Myocyte (in vitro differentiated cells): ENCODE results near the gene CLCN1. TPM values are rescaled to one million over a fixed set of nuclear protein-coding genes. Genes with fewer than 3 reads are reported as not detected.

Experiments used
- DNase-seq: peaks from one replicate; pipeline ENCODE4 v3.0.0-alpha.2; 2012; ENCODE audit warnings: low read depth
- total RNA-seq: library from RNA; depleted of rRNA; stranded (reverse); fragments of >200 nt; gene quantifications from 2 replicates; pipeline ENCODE4 v1.2.3, GENCODE V29; 2014

CLCN1 gene
- total RNA-seq, 1 donor from 2014 or later, result not detected

DNA sequence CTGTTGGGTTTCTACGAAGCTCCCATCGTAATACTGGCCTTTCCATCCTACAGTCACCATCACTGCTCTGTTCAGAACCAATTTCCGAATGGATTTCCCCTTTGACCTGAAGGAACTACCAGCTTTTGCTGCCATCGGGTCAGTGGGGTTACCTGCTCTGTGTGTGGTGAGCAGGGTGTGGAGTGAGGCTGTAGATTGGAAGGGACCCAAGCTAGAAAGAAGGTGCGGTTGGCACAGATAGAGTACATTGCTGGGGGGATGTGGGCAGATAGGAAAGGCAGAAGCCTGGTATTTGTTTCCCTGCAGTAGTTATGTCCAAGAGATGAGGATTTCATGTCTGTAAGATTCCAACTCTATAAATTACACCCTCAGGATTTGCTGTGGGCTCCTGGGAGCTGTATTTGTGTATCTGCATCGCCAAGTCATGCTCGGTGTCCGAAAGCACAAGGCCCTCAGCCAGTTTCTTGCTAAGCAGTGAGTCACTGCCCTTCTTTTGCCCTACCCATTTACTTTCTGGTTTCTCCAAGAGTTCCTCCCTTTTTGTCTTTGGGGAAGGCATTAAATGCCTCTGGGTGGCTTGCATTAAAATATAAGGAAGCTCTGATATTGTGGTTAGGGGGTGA lies 15.4 kb downstream of the CLCN1 start:
- DNase-seq, result peak; percentile 77

DNA sequence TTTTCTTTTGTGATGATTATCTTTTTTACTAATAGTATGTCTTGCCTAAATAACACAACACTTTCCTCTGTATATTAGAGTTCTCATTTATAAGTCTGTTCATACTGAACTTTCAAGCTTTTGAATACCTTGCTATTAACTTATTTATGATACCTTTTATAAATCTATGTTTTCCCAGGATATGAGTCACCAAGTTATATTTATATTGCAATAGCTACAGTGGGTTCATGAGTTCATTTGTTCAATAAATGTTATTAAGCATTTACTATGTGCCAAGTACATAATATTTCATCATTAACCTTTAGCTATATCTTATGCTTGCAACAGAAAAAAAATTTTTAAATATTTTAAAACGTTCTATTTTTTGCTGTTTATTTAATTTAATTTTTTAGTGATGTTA lies 18.3 kb downstream of the CLCN1 start:
- no peak for DNase-seq

DNA sequence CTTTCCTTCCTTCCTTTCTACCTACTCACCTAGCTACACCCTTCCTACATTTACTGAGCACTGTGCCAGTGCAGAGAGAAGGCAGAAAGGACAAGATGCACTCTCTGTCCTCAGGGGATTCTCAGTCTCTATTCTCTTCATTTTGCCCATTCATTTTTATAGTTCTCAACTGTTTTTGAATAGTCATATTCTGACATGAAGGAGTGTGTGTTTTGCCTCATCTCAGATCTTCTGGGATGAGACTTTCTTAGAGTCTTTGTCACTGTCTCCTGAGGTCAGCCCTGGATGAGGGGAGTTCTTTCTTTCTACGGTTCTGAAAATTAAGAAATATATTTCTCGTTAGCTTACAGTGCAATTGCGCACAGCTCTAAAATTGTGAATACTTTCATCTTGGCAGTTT lies 21.3 kb downstream of the CLCN1 start:
- DNase-seq, result no peak

DNA sequence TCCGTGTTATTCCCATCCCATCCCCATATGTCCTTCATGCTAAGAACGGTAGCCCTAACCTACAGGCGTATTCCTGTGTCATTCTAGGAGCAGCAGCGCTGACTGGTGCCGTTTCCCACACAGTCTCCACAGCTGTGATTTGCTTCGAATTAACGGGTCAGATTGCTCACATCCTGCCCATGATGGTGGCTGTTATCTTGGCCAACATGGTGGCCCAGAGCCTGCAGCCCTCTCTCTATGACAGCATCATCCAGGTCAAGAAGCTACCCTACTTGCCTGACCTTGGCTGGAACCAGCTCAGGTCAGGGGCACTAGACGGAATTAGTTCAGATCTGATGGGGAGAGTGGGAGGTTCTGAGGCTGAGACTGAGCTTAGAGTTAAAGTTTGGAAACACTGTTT lies 25.9 kb downstream of the CLCN1 start:
- no peak for DNase-seq

DNA sequence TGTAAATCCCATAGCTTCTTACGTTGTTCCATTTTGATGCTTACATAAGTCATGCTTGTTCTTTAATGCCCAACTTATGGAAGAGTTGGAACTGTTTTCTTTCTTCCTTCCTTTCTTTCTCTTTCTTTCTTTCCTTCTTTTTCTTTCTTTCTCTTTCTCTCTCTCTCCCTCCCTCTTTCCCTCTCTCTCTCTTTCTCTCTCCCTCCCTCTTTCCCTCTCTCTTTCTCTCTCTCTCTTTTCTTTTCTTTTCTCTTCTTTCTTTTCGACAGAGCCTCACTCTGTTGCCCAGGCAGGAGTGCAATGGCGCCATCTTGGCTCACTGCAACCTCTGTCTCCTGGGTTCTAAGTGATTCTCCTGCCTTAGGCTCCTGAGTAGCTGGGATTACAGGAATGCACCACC lies 27.7 kb downstream of the CLCN1 start:
- no peak for DNase-seq

DNA sequence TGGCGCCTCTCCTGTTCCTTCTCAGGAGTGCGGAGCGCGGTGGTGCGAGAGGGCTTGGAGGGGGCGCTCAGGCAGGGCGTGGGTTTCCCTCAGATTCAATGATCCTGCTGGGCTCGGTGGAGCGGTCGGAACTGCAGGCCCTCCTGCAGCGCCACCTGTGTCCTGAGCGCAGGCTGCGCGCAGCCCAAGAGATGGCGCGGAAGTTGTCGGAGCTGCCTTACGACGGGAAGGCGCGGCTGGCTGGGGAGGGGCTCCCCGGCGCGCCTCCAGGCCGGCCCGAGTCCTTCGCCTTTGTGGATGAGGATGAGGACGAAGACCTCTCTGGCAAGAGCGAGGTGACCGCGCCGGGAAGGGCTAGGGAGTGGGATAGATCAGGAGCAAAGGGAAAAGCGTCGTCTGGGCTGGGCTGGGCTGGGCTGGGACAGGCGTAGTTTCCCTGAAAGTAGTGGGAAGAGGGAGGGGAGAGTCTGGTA lies 29.6 kb downstream of the CLCN1 start:
- DNase-seq, result no peak

DNA sequence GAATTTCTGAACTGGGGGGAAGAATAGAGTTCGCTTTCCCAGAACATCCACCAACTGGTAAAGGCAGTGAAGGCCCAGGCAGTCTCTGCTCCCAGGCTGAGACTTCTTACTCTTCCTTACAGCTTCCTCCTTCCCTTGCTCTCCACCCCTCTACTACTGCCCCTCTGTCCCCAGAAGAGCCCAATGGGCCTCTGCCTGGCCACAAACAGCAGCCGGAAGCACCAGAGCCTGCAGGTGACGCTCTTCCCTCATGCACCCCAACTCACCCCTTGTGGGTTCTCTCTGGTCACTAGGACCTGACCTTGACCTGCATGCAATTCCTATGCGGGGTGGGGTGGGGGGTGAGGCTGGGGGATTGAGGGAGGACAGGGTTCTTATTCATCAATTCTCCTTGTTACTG lies 30.1 kb downstream of the CLCN1 start:
- DNase-seq, result no peak

DNA sequence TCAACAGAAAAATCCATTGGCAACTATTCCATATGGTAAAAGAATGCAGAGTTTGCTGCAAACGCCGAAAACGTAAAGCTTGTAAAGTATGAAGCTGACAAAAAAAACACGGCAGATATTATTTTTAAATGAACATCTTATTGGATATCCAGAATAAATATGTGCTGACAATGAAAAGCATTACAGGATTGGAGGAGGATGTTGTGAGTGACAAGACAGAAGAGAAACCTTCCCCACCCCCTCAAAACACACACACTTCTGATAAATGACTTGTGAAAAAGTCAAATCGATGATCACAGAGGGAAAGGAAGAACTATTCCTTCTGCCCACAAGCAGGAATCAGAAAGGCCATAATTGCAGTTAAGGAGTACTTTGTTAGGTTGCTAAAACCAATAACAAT lies 32.0 kb downstream of the CLCN1 start:
- DNase-seq, result no peak

DNA sequence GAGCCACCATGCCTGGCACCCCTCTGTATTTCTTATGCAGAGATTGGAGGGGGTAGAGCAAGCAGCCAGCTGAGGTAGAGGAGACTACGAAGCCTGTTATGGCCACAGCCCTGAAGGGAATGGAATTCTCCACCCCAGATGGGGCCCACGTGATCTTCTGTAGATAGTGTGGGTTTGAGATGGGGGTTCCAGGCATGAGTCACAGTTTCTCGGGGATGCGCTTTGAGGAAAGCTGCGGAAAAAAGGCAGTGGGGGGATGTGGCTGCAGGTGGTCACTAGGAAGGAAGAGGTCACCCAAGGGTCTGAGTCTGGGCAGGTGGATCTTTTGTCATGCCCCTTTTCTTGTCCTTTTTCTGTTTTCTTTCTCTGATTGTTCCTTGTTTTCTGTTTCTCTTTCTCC lies 35.1 kb downstream of the CLCN1 start:
- no peak for DNase-seq

DNA sequence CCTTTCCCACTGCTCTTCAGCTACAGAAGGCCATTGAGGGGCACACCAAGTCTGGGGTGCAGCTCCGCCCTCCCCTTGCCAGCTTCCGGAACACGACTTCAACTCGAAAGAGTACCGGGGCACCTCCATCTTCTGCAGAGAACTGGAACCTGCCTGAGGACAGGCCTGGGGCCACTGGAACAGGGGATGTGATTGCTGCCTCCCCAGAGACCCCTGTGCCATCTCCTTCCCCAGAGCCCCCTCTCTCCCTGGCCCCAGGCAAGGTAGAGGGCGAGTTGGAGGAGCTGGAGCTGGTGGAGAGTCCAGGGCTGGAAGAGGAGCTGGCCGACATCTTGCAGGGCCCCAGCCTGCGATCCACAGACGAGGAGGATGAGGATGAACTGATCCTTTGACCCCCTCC lies 35.7 kb downstream of the CLCN1 start:
- DNase-seq, result no peak

DNA sequence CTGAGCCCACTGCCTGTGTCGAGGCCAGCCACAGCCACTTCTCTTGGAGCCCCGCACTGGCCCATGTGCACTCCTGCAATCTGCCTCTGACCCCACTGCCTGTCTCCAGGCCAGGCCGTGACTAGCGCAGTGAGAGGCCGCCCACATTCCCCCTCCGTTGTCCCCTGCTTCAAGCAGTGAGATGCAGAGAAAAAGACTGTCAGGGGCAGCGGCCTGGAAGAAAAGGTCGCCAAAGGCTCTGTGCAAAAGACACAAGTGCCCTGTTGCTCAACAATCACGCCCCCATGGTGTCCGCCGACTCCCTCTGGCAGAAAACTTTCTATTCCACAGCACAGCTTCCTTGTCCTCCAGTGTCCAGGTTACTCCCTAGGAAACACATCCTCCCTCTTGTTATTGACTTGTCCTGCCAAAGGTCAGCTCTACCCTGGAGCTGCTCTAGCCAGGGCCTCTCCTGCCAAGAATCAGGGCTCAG lies 36.7 kb downstream of the CLCN1 start:
- DNase-seq, result no peak

DNA sequence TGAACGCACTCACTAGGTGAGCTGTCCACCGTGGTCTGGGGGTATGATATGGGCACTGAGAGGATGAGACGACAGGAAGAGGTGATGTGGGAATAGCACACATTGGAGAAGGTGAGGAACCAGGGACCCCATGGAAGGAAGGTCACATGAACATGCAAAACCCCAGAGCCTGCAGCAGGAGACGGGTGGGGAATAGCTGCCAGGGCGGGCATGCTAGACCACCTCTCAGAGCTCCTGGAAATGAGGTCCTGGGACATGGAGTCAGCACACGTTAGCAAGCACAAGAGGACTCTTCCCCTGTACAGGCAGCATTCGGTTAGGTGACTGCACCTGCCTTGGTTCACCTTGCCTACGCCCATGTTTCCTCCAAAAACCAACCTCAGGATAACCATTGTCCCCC lies 38.5 kb downstream of the CLCN1 start:
- DNase-seq, result no peak

DNA sequence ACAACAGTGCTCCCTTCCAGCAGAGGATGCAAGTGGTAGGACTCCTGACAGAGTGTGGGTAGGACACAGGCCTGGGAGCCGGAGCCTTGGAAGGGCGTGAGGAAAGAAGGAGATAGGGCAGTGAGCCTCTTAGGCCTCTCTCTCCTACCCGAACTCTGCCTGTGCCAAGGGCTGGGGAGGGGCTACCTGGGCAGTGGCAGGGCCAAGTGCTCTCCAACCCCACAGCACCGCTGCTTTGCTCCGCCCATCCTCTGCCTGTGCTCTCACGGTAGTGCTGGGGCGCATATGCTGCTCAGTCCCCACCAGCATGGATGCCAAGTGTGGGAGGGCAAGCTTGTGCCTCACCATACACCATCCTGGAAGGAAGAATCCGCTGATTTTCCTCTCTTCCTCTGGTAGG lies 39.1 kb downstream of the CLCN1 start:
- no peak for DNase-seq

DNA sequence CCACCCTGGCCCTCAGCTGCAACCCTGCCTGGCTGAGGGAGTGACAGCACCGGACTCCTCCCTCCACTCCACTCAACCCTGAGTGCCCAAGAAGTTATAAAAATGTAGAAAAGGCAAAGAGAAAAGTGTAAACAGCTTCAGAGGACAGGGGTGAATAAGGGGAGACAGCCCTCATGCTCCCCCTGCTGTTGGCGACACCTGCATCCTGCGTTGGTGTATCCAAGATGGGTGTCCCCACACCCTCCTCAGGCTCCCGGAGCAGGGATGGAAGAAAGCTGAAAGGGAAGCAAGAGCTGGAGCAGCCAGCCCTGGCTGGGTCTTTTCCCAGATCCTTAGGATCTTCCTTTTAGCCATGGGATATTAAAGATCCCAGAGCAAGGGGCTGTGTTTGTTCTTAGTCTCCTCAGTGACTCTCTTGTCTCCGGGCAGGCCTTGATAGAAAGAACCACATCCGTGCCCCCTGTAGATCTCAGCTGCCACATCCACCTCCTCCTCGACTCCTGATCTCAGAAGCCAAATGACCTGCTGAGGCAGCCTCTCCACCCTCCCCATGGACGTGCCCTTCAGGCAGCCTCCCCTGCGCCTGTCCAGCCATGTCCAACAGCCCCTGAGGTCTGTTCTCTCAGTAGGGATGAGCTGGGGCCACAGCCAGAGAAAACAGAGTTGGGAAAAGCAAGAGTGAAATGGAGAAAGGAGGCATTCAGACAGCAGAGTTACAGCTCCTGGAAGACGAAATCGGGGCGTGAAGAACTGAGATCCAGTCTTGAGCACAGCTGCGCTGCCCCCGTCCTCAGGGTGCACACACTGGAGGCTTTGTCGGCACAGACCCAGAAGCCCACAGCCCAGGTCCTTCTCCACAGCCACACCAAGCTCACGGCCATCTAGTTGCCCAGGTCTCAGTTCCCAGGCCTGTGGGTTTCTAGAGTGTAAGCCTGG lies 39.8 kb downstream of the CLCN1 start:
- DNase-seq, result no peak

DNA sequence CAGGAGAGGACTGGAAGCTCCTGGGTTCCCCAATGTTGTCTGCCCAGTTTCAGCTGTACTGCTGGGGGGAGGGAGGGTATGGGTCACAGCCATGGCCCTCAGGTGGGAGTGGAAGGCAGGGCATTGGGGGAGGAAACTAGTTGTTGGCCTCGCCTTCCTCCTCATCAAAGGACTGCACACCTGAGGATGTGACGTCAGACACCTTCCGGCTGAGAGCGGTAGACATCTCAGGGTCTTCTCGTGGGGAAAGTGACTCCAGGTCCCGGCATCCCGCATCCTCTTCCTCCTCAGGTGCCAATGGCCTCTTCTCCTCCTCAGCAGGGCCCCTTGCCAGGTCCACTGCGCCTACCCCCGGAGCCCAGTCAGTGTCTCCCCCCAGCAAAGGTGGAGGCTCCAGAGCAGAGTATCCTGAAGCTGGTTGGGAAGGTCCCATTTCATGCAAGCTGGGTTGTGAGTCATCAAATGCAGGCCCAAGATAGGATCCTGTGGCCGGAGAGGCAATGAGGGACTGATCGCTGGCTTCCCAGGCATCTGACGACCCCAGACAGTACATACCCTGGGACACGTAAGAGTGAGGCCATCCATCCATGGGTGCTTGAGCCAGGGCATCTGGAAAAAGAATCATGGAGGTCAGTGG lies 40.6 kb downstream of the CLCN1 start:
- peak; percentile 22 for DNase-seq

DNA sequence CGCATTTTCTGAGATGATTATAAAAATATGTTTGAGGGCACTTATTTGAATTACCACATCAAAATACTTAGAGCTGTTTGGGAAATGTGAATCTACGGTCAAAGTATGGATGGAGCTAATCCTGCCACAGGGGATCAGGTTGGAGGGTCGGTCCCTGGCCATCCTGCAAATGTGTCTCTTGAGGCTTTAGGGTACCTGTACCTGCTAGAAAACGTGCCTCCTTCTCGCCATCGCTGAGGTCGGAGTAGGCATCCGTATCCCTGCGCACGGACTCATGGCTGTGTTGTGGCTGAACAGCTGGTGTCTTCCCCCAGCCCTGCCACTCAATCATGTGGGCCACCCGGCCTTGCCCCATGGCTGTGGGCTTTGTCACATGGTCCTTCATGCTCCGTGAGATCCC lies 42.7 kb downstream of the CLCN1 start:
- DNase-seq, result no peak

DNA sequence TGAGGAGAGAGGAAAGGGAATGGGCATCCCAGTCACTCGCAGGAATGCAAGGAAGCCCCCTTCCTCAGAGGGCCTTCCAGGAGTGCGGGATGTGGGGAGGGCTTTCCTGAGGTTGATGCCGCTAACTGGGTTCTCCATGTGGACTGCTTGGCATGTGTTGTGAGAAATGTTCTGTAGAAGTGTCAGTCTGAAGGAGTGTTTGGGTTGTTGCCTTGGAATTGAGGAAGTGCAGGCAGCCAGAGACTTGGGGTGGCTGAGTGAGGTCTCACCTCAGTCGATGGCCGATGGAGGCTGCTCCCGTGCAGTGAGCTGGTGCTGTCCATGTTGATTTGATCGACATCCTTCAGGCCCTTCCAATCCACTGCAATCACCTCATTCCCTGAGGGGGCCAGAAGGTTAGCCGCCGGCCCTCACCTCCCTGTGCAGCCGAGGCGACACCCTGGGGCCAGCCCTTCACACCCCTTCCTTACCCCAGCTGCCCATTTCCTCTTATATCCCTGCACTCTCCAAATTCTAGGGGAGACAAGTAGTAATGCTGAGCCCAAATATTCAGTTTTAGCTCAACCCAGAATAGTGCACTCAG lies 44.0 kb downstream of the CLCN1 start:
- DNase-seq, result no peak

DNA sequence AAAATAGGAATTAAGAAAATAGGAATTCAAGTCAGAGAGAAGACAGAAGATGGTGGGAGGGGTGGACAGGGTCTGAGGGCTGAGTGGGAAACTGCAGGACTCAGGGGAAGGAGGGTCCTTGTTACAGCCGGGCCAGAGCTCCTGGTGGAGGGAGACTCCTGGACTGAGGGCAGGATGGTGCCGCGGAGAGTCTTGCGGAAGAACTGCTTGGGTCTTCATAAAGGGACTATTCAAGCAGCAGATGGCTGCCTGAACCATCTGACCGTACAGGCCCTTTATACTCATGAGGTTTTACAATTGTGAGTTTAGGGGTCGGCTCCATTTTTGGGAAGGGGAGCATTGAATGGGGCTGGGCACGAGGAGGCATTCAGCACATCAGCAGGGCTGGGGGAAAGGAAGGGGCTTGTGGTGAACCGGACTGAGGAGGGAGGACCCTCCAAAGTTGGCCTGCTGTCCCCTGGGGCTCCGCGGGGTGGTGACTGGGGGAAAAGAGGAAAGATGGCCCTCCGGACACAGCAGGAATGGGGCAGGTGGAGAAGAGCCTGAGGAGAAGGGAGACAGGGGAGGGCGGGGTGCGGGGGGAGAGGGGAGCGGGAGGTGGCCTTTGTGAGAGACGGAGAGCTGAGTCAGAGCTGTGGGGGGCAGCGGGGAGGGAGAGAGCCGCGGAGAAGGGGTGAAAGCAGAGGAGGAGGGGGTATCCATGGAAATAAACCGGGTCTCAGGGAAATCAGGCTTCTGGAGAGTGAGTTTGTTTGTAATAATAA lies 45.1 kb downstream of the CLCN1 start:
- no peak for DNase-seq

DNA sequence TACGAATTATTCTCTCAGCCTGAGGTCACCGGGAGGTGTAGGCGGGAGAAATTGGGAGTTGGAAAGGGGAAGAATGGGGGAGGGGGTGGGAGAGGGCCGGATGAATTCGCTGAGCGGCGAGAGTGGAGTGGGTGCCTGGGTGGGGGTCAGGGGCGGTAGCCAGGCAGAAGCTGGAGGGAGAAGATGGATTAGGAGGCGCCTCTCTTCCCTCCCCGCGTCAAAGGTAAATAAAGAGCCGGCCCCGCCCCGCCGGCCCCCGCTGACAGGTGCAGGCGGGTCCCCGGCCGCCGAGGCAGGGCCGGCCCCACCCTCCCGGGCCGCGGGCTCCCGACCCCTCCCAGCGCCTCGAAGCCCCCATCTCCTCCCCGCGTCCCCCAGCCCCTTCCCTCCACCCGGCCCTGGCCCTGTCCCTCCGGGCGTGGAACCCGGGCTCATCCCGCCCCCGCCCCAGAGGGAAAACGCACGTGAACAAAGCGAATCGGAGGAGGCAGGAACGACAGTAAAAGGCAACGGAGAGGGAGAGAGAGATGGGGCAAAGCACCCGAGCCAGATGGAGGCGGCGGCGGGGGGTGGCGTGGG lies 45.7 kb downstream of the CLCN1 start:
- no peak for DNase-seq
